ENCODE results near the gene GNAS-AS1. TPM values are rescaled to one million over a fixed set of nuclear protein-coding genes. Genes with fewer than 3 reads are reported as not detected.

GNAS-AS1 gene
- total and polyA plus RNA-seq, 2 of the 8 experiments (the other 6 are each of a cell fraction or from before 2014, with no cell fraction given), result 4.7 to 13.7 TPM

DNA sequence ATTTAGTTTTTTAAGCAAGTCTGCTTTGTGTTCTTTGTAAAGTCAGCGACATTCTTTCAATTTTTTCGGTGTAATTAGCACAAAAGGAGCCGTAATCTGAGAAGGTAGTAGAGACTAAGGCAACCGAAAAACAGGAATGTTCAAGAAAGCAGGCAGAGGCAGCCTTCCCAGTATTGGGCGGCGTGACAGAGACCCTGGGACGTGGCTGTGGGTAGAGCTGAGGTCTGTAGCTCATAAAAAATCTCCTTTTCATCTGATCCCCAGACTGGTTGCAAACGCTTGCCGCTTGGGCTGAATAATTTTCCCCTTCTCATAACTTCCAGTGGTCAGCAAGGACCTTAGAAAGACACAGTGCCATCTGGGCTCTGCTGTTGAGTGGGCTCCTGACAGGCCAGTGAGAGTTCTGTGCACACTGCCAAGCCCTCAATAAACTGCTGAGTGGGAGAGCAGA is 32.6 kb upstream of the GNAS-AS1 start:
- no peak overlapping the region for H2AK5ac ChIP-seq (ENCODE audit: low read depth, low read length)
- H3K27ac ChIP-seq (ENCODE audit: low read depth, low read length), result 0 out of 2 replicates have a peak overlapping the region, but pooled peaks have one; percentile 37
- TF ChIP-seq SP4 (IDR thresholded peaks at IDR 0.05; ENCODE audit: low read length) (no peak), TAF7 (optimal IDR thresholded peaks at IDR 0.05; ENCODE audit: borderline replicate concordance, low read depth, low read length) (peak; percentile 43), ASH2L (IDR thresholded peaks at IDR 0.05; ENCODE audit: low read length) (peak; percentile 44), POLR2A (IDR thresholded peaks at IDR 0.05; ENCODE audit: control extremely low read depth in 1 of 2, low read depth in 2 of 2, low read length in 2 of 2) (peak in 1 of 2 experiments; percentile 54; a peak in 2 of 3 replicates)
- no peak overlapping the region for H2BK120ac ChIP-seq (replicated peaks; ENCODE audit: low read depth, low read length)
- H3K56ac ChIP-seq (replicated peaks; ENCODE audit: insufficient read length, low read depth, low read length), result no peak overlapping the region
- DNase-seq (ENCODE audit: low read depth in 1 of 2, low spot score in 2 of 2) (no peak), FAIRE-seq (peak; percentile 19)
- H3K27me3 ChIP-seq (replicated peaks in 1 of 4; ENCODE audit: control insufficient read depth in 3 of 4, extremely low read depth in 1 of 4, insufficient read depth in 3 of 4, low read length in 3 of 4), result no peaks in the 10 kb centered on the region
- no peak overlapping the region for H3K14ac ChIP-seq (ENCODE audit: insufficient read length)
- no peaks in the 10 kb centered on the region; a peak in 1 of 4 replicates for H3K79me2 ChIP-seq (ENCODE audit: control insufficient read depth in 1 of 2, insufficient read depth in 2 of 2, low read length in 2 of 2)
- peaks cover 0 to 16% (median 13%) of the 10 kb centered on the region in 4 experiments for H3K4me1 ChIP-seq (replicated peaks in 1 of 4; ENCODE audit: control insufficient read depth in 3 of 4, insufficient read depth in 4 of 4, low read length in 3 of 4)
- 18% methylated on average over 9 of the region's 9 CpGs; no CpG with 5 or more reads in 1 of the 2 experiments for WGBS, 2 experiments (ENCODE audit: extremely low coverage in 1 of 2, insufficient coverage in 1 of 2, insufficient read length in 1 of 2, insufficient replicate concordance in 2 of 2, low coverage in 1 of 2, low lambda C conversion rate in 2 of 2, missing lambda C conversion rate in 1 of 2)
- no peaks in the 10 kb centered on the region for H4K20me1 ChIP-seq (replicated peaks in 1 of 2; ENCODE audit: control insufficient read depth in 1 of 2, insufficient read depth in 2 of 2, low read length in 2 of 2)
- H3K4me2 ChIP-seq (ENCODE audit: insufficient read depth in 1 of 2, low read depth in 2 of 2, low read length in 2 of 2), result peak overlapping the region; percentile 50 to 54
- no peaks in the 10 kb centered on the region; the same call in 1 of the 2 replicates for H3K23me2 ChIP-seq (ENCODE audit: low read depth, low read length)
- H3K79me1 ChIP-seq (ENCODE audit: low read depth, low read length), result no peaks in the 10 kb centered on the region
- no peak overlapping the region for H3K4ac ChIP-seq (replicated peaks; ENCODE audit: insufficient read length, low read depth, low read length)
- H2BK15ac ChIP-seq (ENCODE audit: low read length), result no peak overlapping the region
- POLR2A ChIA-PET (ENCODE audit: partially characterized antibody), result interaction anchor here (0.7 to 3.0 kb wide), 14 partner anchors 8 to 402 kb away, joined by 3 to 13 read pairs (median 4); partner anchors contain the start of gene ATP5F1E
- peaks cover 0 to 8% (median 3%) of the 10 kb centered on the region in 4 experiments; a peak in 2 of 8 replicates for H3K36me3 ChIP-seq (ENCODE audit: control insufficient read depth in 2 of 4, insufficient read depth in 4 of 4, low read length in 3 of 4)
- H4K91ac ChIP-seq (replicated peaks; ENCODE audit: insufficient read length, low read length), result no peak overlapping the region
- peaks cover 2 to 3% of the 10 kb centered on the region in 2 experiments; a peak in 1 of 4 replicates for H3K9me3 ChIP-seq (ENCODE audit: insufficient read depth in 2 of 2, low read depth in 1 of 2, low read length in 1 of 2)
- H3K18ac ChIP-seq (ENCODE audit: extremely low read depth, low read length), result peak overlapping the region; percentile 86
- no peak overlapping the region for H3K9ac ChIP-seq (replicated peaks in 1 of 4; ENCODE audit: extremely low read depth in 1 of 4, low read depth in 3 of 4, low read length in 3 of 4)
- no peak overlapping the region; the same call in 1 of the 2 replicates for H4K8ac ChIP-seq (ENCODE audit: extremely low read depth, insufficient read depth, low read length)
- H2AFZ ChIP-seq (ENCODE audit: low read length), result no peak overlapping the region
- H2BK12ac ChIP-seq (ENCODE audit: low read depth, low read length), result peak overlapping the region; percentile 70; the same call in 1 of the 2 replicates
- peak overlapping the region; percentile 46; the same call in 1 of the 2 replicates for H2BK5ac ChIP-seq (ENCODE audit: low read depth, low read length)
- CTCF ChIA-PET (ENCODE audit: partially characterized antibody), result interaction anchor here (0.6 to 6.8 kb wide), 8 partner anchors 9 to 249 kb away, joined by 3 to 61 read pairs (median 3); no protein-coding TSS in a partner anchor
- peak overlapping the region in 2 of 4 experiments; percentile 6 to 39; a peak in 2 of 8 replicates for H3K4me3 ChIP-seq (ENCODE audit: extremely low read depth in 1 of 4, insufficient read depth in 2 of 4, low read depth in 3 of 4, low read length in 4 of 4)
- no peak overlapping the region for H4K5ac ChIP-seq (ENCODE audit: insufficient read length, low read depth, low read length)
- no peak overlapping the region for H3K23ac ChIP-seq (ENCODE audit: insufficient read length)
- H2BK20ac ChIP-seq (ENCODE audit: low read length), result 0 out of 2 replicates have a peak overlapping the region, but pooled peaks have one; percentile 24
